ENCODE data around the gene DENND4A. TPM values are rescaled to one million over a fixed set of nuclear protein-coding genes. Genes with fewer than 3 reads are reported as not detected.
"Not testable (repeated sequence)": the region's sequence is repeated elsewhere in the genome, so short reads cannot be mapped to it uniquely, and the experiment has no call there.

DENND4A gene
- total RNA-seq, 2 experiments from 2014 or later = 40.4 to 41.1 TPM

DNA sequence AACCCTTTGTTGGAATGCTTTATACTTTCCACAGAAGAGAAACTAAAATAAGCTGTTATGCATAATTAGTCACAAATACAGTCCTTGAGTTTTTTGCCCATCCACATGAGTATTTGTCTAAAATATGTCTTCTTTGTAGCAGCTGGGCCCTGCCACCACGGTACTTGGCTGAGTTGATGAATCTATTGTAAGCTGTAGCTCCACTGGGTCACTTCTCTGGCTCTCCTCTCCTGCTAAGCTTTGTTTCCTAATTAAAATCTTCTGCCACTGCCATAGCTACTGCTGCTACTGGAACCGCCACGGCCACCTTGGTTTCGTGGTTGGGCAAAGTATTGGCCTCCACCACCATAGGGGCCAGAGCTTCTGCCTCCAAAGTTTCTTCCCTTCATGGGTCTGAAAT lies 23.9 kb upstream of the DENND4A start:
- DNase-seq, H3K27ac Mint-ChIP-seq, H3K4me3 Mint-ChIP-seq, H3K27me3 Mint-ChIP-seq: not testable (repeated sequence)
- ChIA-PET CTCF (interaction anchor here (1.6 to 5.9 kb wide), 2 partner anchors 13 to 22 kb away, joined by 5 to 34 read pairs; partner anchors contain the start of gene DENND4A), POLR2A (interaction anchor here (0.7 to 1.2 kb wide), 3 partner anchors 9 to 27 kb away, joined by 3 read pairs; no protein-coding TSS in a partner anchor)
- Mint-ChIP-seq H3K36me3 (ENCODE audit: low read depth) (peaks cover 18% of the 10 kb centered on the region), H3K4me1 (peaks cover 40% of the 10 kb centered on the region), H3K9me3 (peaks cover 11% of the 10 kb centered on the region)

DNA sequence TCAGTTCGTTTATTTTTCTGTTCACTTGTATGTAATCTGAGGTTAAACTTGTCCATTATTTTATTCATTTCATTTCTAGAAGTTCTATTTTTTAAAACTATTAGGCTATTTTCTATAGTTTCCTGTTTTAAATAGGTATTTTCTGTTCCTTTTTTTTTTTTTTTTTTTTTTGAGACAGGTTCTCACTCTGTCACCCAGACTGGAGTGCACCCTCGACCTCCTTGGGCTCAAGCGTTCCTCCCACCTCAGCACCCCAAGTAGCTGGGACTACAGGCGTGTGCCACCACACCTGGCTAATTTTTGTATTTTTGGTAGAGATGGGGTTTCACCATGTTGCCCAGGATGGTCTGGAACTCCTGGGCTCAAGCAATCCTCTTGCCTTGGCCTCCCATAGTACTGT lies 22.2 kb upstream of the DENND4A start:
- H3K27ac Mint-ChIP-seq, DNase-seq, POLR2A ChIA-PET, H3K4me3 Mint-ChIP-seq, H3K27me3 Mint-ChIP-seq: not testable (repeated sequence)
- Mint-ChIP-seq H3K4me1 (peaks cover 28% of the 10 kb centered on the region), H3K36me3 (ENCODE audit: low read depth) (peaks cover 18% of the 10 kb centered on the region), H3K9me3 (peaks cover 11% of the 10 kb centered on the region)
- CTCF ChIA-PET = interaction anchor here (1.0 kb wide), 1 partner anchor 10 kb away, joined by 4 read pairs; no protein-coding TSS in a partner anchor

GRCh38 chr15:65812916-65813315 lies 20.8 kb upstream of the DENND4A start:
- ChIA-PET POLR2A (interaction anchor here (2.9 kb wide), 1 partner anchor 21 kb away, joined by 12 read pairs; the partner anchor contains the start of gene DENND4A), CTCF (interaction anchor here (0.6 kb wide), 1 partner anchor 224 kb away, joined by 3 read pairs; no protein-coding TSS in a partner anchor)
- no peak for DNase-seq
- Mint-ChIP-seq H3K36me3 (ENCODE audit: low read depth) (peaks cover 13% of the 10 kb centered on the region), H3K27ac (no peak overlapping the region), H3K4me1 (peaks cover 15% of the 10 kb centered on the region), H3K9me3 (peaks cover 11% of the 10 kb centered on the region), H3K4me3 (no peak overlapping the region), H3K27me3 (peaks cover 1% of the 10 kb centered on the region)

GRCh38 chr15:65812467-65812866 lies 20.4 kb upstream of the DENND4A start:
- DNase-seq = no peak
- ChIA-PET POLR2A (interaction anchor here (2.9 kb wide), 1 partner anchor 21 kb away, joined by 12 read pairs; the partner anchor contains the start of gene DENND4A), CTCF (interaction anchor here (0.6 kb wide), 1 partner anchor 223 kb away, joined by 3 read pairs; no protein-coding TSS in a partner anchor)
- Mint-ChIP-seq H3K9me3 (peaks cover 11% of the 10 kb centered on the region), H3K27ac (no peak overlapping the region), H3K27me3 (no peaks in the 10 kb centered on the region), H3K36me3 (ENCODE audit: low read depth) (peaks cover 14% of the 10 kb centered on the region), H3K4me3 (no peak overlapping the region), H3K4me1 (peaks cover 18% of the 10 kb centered on the region)

- H3K27ac Mint-ChIP-seq = no peak overlapping the region
- DNase-seq = no peak
- H3K4me3 Mint-ChIP-seq = no peak overlapping the region
- POLR2A ChIA-PET = interaction anchor here (2.9 kb wide), 1 partner anchor 20 kb away, joined by 12 read pairs; the partner anchor contains the start of gene DENND4A
- H3K27me3 Mint-ChIP-seq = no peaks in the 10 kb centered on the region
- CTCF ChIA-PET = interaction anchor here (1.0 kb wide), 1 partner anchor 45 kb away, joined by 3 read pairs; no protein-coding TSS in a partner anchor
- peaks cover 14% of the 10 kb centered on the region for H3K36me3 Mint-ChIP-seq (ENCODE audit: low read depth)
- H3K9me3 Mint-ChIP-seq = peaks cover 11% of the 10 kb centered on the region
- H3K4me1 Mint-ChIP-seq = peaks cover 19% of the 10 kb centered on the region
Measured at GRCh38 chr15:65811835-65812234, 19.7 kb upstream of the DENND4A start.

DNA sequence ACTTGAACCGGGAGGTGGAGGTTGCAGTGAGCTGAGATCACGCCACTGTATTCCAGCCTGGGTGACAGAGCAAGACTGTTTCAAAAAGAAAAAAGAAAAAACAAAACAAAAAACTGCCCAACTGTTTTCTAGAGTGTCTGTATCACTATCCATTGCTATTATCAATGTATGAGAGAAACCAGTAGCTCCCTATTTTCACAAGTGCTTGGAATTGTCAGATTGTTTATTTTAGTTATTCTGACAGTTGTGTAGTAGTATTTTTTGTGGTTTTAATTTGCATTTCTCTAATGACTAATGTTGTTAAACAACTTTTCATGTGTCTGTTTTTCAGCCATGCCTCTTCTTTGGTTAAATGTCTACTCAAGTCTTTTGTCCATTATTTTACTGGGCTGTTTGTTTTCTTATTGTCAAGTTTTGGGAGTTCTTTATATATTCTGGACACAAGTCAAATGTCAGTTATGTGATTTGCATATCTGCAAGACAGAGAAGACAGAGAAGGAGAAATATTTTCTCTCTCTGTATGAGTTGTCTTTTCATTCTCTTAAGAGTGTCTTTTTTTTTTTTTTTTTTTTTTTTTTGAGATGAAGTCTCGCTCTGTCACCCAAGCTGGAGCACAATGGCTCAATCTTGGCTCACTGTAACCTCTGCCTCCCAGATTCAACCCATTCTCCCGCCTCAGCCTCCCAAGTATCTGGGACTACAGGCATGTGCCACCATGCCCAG lies 19.1 kb upstream of the DENND4A start:
- peaks cover 20% of the 10 kb centered on the region for H3K4me1 Mint-ChIP-seq
- not testable (repeated sequence) for DNase-seq, H3K27me3 Mint-ChIP-seq, H3K27ac Mint-ChIP-seq, H3K4me3 Mint-ChIP-seq, H3K9me3 Mint-ChIP-seq
- ChIA-PET CTCF (interaction anchor here (0.6 to 1.0 kb wide), 2 partner anchors 42 to 45 kb away, joined by 3 read pairs; no protein-coding TSS in a partner anchor), POLR2A (interaction anchor here (1.0 to 2.9 kb wide), 4 partner anchors 8 to 20 kb away, joined by 3 to 12 read pairs (median 4); partner anchors contain the start of gene DENND4A)
- H3K36me3 Mint-ChIP-seq (ENCODE audit: low read depth) = peaks cover 11% of the 10 kb centered on the region

- Mint-ChIP-seq H3K9me3 (no peaks in the 10 kb centered on the region), H3K36me3 (ENCODE audit: low read depth) (peaks cover 5% of the 10 kb centered on the region), H3K27me3 (no peaks in the 10 kb centered on the region), H3K4me1 (peaks cover 33% of the 10 kb centered on the region), H3K4me3 (no peak overlapping the region), H3K27ac (no peak overlapping the region)
- POLR2A ChIA-PET = interaction anchor here (0.6 to 11.7 kb wide), 7 partner anchors 9 to 63 kb away, joined by 3 to 115 read pairs (median 4); partner anchors contain the start of genes DENND4A and RAB11A
- CTCF ChIA-PET = interaction anchor here (0.8 to 1.8 kb wide), 4 partner anchors 9 to 15 kb away, joined by 3 to 9 read pairs (median 4); partner anchors contain the start of gene DENND4A
- no peak for DNase-seq
Measured at GRCh38 chr15:65806397-65806796, 14.3 kb upstream of the DENND4A start.

DNA sequence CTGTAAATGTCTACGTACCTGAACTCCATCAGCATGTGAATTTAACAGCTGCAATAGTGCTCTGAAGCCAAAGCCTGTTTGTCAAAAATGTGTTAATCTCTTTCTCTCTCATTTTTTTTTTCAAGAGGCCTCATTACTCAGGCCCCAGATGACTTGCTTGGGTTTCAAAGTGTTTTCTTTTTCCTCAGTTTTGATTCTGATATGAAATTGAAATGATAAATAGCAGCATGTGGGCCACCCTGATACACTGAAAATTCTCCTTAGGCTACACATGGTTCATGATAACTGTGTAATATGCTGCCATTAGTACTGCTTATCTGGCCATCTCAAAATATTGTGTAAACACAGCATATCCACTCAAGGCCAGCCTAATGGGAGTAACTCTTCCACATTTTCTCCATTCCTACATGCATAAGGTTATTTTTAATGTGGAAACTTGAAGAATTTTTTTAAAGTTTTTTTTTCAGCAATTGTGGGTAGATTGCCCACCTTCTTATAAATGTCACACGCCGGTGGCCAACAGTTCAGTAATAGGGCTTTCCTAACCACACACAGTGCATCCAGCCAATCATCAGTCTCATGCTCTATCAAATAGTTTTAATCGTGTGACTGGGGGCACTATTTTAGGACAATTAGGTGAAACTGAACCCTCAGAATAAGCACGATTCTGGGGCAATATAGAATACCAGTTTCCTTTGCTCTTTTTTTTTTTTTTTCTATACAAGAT lies 13.1 kb upstream of the DENND4A start:
- peak overlapping the region; percentile 58 for H3K27ac Mint-ChIP-seq
- H3K4me3 Mint-ChIP-seq = no peak overlapping the region
- CTCF ChIA-PET = interaction anchor here (0.7 to 1.7 kb wide), 3 partner anchors 13 to 1558 kb away, joined by 3 to 9 read pairs (median 4); partner anchors contain the start of gene DENND4A

GRCh38 chr15:65804252-65804931 lies 12.3 kb upstream of the DENND4A start:
- Mint-ChIP-seq H3K4me3 (no peak overlapping the region), H3K4me1 (peaks cover 35% of the 10 kb centered on the region)
- POLR2A ChIA-PET = interaction anchor here (1.1 to 11.7 kb wide), 4 partner anchors 10 to 28 kb away, joined by 3 to 115 read pairs (median 8); partner anchors contain the start of gene DENND4A

More for the DNA sequence above, 13.1 kb upstream of the DENND4A start:
- no peak for DNase-seq
- POLR2A ChIA-PET = interaction anchor here (0.9 to 11.7 kb wide), 5 partner anchors 10 to 64 kb away, joined by 3 to 115 read pairs (median 6); partner anchors contain the start of genes DENND4A and RAB11A
- Mint-ChIP-seq H3K36me3 (ENCODE audit: low read depth) (peaks cover 5% of the 10 kb centered on the region), H3K9me3 (no peaks in the 10 kb centered on the region), H3K27me3 (no peaks in the 10 kb centered on the region), H3K4me1 (peaks cover 37% of the 10 kb centered on the region)

GRCh38 chr15:65801229-65801805 lies 9.2 kb upstream of the DENND4A start:
- Mint-ChIP-seq H3K4me3 (no peak overlapping the region), H3K27me3 (no peaks in the 10 kb centered on the region), H3K27ac (no peak overlapping the region), H3K9me3 (no peaks in the 10 kb centered on the region), H3K36me3 (ENCODE audit: low read depth) (peaks cover 2% of the 10 kb centered on the region), H3K4me1 (peaks cover 43% of the 10 kb centered on the region)
- no peak for DNase-seq
- ChIA-PET POLR2A (interaction anchor here (1.5 to 11.7 kb wide), 2 partner anchors 7 to 19 kb away, joined by 3 to 115 read pairs; partner anchors contain the start of gene DENND4A), CTCF (no interaction called here)

More at GRCh38 chr15:65804252-65804931, 12.3 kb upstream of the DENND4A start:
- DNase-seq = no peak
- no peaks in the 10 kb centered on the region for H3K9me3 Mint-ChIP-seq
- peak overlapping the region; percentile 22 for H3K27ac Mint-ChIP-seq
- peaks cover 5% of the 10 kb centered on the region for H3K36me3 Mint-ChIP-seq (ENCODE audit: low read depth)
- CTCF ChIA-PET = interaction anchor here (0.7 to 1.0 kb wide), 2 partner anchors 13 to 30 kb away, joined by 3 read pairs; no protein-coding TSS in a partner anchor
- H3K27me3 Mint-ChIP-seq = no peaks in the 10 kb centered on the region

- no peak for DNase-seq
- Mint-ChIP-seq H3K36me3 (ENCODE audit: low read depth) (peaks cover 5% of the 10 kb centered on the region), H3K4me1 (peaks cover 58% of the 10 kb centered on the region), H3K9me3 (no peaks in the 10 kb centered on the region), H3K27me3 (no peaks in the 10 kb centered on the region), H3K4me3 (no peak overlapping the region), H3K27ac (peak overlapping the region; percentile 51)
- ChIA-PET POLR2A (interaction anchor here (0.7 to 9.4 kb wide), 8 partner anchors 8 to 280 kb away, joined by 3 to 115 read pairs (median 4); no protein-coding TSS in a partner anchor), CTCF (interaction anchor here (1.1 to 6.8 kb wide), 3 partner anchors 22 to 61 kb away, joined by 3 to 34 read pairs (median 3); no protein-coding TSS in a partner anchor)
Measured at GRCh38 chr15:65796610-65797078, 4.6 kb upstream of the DENND4A start.
